GM21447 (cell line): ENCODE measurements around the gene MYLK.
"Not testable (repeated sequence)": the region's sequence is repeated elsewhere in the genome, so short reads cannot be mapped to it uniquely, and the experiment has no call there.

ENCODE experiments used
- ATAC-seq: cut with Tn5 transposase; IDR thresholded peaks from one replicate; pipeline ENCODE4 v1.9.1; 2021; ENCODE audit not compliant: unreplicated experiment

MYLK gene

DNA sequence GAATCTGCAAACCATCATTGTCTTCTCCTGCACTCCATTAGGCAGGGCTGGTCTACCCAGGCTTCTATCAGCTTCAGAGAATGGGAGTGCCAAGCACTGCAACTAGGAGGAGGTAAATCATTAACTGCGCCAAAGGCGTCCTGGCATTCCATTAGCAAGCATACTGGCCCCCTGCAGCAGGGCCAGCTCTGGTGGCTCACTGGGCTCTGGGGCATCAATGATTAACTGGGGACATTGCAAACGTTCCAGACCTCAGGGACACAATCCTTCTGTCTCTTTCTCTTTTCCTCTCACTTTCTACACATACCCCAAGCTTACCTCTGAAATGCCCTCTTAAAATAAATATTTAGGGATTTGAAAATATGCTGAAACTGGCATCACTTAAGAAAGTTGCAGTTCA is 129.0 kb downstream of the MYLK start:
- no peak for ATAC-seq

DNA sequence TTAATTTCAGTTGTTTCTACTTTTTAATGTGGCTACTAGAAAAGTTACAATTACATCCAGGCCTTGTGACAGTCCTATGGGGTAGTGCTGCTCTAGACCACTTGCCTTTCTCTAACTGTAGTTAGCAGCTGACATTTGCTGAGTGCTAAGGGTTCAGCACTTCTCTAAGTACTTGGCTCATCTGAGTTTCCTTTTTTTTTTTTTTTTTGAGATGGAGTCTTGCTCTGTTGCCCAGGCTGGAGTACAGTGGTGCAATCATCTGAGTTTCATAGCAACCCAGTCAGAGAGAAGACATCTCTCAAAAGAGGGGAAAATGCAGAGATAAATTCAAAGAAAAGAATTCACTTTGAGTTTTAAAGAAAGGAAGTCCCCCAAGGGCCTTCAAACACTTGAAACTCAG is 130.8 kb downstream of the MYLK start:
- no peak for ATAC-seq

DNA sequence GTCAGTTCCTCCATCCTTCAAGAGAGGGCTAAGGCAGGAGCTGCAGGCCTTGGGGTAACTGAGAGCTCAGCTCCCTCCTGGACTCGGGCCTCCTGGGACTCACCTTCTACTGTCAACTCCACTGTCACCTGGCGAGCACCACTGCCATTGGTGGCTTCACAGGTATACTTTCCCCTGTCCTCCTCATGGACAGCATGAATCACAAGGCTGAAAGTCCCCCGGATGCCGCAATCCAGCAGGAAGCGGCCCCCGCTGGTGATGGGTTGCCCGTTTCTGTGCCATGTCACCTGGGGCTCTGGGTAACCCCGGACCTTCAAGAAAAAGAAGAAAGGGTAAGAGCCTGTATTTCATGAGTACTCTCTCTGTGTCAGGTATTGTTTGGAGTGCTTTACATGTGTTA is 131.9 kb downstream of the MYLK start:
- ATAC-seq, result no peak

DNA sequence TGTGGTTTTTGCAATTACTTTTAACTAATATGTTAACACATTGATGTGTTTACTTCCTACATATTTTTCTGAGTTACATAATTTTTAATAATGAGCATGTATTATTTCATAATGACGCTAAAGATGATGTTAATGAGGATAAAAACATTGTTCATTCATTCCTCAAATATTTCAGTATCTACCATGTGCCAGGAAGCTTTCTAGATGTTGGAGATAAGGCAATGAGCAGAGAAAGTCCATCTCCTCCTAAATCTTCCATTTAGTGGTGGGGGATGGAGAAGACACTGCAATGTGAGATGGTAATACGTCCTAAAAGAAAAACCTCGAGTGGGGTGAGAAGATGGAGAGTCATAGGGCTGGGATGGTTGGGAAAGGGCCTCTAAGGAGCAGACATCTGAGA is 132.7 kb downstream of the MYLK start:
- ATAC-seq, result no peak

DNA sequence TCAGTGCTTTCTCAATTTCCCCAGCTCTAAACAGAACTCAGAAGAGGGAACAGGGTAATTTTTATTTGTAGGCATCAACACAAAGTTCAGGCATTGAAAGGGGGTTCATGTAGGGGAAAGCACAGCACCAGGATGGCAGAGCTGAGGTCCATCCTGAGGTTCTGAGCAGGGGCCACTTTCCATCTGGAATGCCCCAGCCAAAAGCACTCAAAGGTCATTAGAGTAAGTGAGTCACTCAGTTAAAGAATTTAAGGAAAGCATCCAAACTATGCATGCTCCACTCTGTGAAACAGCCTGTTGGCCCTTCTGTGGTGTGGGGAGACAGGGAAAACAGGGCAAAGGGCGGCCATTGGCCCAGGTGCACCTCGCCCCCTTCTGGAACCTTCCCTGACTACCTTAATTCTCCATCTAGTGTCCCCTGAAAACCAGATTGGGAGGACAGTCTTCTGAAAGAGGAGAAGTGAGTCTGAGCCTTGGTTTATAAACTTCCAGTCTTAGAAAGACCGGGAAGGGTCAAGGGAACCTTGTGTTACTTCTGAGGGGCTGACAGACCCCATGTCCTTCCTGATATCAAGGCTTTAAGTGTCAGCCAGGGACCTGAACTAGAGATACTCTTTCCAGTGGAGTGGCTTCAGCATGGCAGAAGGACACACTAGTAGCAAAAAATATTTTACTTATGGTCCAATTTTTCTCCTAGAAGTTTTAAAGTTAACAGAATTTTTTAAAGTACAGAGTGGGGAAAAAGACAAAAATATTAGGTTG is 133.3 kb downstream of the MYLK start:
- ATAC-seq, result no peak

DNA sequence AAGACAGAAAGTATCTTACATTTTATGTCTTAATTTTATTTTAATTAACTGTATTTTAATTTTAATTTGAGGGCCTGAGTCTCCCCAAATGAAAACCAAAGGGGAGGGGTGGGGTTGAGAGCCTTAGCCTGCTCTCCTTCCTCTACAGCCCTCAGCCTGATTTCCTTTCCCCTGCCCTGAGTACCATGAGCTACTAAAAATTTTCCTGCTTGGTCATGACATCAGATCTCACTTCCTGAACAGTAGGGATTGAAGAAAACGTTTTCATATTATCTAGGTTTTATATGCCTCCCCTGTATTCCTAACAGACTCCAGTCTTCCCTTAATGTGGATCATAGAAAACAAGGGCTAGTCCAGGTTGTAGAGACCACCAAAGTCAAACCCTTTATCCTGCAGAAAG is 133.9 kb downstream of the MYLK start:
- no peak for ATAC-seq

DNA sequence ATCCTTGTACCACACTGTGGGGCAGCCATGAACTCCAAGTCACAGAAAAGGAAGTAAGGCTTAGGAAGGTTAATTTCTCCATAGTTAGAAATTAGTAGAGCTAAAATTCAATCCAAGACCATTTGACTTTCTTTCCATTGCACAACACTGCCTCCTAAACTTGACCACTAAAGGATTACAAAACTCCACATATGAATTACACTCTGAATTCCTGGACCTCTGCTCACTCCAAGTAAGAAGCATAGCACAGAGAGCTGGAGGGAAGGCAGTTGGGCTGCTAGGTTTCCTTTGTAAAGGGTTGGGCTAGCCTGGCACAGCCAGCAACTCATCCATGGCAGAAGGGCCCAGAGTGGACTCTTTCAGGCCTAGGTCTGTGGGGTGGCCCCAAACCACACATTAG is 134.4 kb downstream of the MYLK start:
- no peak for ATAC-seq

DNA sequence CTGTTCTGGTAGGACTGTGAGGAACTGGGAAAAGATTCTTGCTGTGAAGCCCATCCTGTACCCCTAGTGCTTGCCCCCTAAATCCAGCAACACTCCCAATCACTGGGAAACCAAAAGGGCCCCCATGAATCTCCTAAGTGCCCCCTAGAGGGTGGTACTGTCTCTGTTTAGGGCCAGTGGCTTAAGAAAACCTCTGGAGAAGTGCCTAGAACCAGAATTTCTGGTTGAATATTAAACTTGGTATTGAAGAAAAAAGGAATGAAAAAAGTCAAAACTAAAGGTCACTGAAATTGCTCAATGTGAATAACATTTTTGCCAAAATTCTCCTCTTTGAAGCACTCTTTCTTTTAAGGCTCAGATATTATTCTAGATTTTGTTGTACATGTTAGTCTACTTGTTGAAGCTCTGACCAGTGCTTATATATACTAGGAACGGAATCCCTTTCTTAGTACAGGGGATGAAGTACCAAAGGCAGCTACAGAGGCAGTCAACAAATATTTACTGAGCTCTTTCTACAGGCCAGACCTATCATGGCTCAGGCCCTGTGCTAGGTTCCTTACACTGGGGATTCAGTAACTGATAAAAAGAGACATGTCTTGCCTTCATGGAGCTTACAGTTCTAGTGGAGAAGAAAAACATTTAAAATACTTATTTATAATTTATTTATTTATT is 138.8 kb downstream of the MYLK start:
- no peak for ATAC-seq

DNA sequence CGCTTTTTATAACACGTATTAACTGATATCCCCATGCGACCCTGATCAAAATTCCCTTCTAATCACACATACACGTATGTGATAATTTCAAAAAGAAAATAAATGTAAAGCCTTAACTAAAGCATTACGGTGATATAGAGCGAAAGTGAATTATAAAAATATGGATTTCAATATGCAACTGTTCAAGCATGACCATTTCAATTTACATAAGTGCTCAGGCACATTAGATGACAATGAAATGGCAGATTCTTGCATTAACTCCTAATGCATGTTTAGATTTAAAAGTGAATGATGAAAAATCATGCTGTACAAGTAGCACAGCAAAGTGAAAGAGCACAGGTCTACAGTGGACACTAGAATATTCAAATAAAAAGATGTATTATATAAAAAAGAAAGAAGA is 140.1 kb downstream of the MYLK start:
- ATAC-seq, result no peak

DNA sequence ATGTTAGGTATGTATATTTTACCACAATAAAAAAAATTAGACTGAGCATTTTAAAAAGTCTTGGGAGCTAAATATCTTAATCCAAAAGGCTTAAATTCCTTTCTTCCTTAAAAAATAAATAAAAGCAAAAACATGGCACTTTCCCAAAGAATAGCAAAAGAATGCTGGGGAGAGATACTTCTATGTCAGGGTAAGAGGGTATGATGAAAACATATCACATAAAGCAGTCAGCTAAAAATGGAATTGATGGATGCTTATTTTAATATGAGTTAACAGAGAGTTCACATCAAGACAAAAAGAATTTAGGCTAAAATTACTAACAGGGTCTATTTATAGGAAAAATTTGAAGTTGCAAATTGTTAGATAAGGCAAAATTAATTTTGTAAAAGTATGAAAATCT is 141.0 kb downstream of the MYLK start:
- no peak for ATAC-seq

DNA sequence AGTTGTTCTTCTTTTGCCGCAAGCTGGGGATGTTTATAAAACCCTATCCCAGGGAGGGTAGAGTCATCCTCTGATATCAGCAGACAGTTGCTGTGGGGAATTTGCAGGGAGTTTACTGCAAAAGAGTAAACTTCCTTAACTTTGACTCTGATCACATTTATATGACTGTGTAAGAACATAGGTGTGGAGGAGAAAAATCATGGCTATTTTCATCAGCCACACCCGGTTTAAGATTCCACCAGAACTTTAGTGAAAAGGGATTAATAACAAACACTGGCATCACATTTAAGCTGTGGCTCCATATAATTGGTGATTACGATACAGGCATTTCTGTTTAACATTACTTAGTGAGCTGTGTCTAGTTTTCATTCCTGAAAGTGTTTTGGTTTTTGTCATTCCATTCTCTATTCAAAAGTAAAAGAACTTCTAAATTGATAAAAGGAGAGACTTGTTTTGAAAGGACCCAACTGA is 143.1 kb downstream of the MYLK start:
- ATAC-seq, result no peak

DNA sequence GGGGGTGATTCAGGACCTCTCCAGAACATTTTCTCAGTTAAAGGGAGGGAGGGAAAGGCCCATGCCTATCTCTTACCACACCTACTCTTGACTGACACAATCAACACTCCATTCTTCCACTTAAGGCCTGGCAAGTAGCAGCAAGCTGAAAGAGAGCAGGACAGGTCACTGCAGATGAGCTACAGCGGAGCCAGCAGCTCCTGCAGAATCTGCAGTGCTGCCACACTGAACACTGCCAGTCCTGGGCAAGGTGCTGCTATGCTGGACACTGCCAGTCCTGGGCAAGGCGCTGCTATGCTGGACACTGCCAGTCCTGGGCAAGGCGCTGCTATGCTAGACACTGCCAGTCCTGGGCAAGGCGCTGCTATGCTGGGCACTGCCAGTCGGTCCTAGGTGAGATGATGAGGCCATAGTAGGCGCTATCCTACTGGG is 143.7 kb downstream of the MYLK start:
- no peak for ATAC-seq

DNA sequence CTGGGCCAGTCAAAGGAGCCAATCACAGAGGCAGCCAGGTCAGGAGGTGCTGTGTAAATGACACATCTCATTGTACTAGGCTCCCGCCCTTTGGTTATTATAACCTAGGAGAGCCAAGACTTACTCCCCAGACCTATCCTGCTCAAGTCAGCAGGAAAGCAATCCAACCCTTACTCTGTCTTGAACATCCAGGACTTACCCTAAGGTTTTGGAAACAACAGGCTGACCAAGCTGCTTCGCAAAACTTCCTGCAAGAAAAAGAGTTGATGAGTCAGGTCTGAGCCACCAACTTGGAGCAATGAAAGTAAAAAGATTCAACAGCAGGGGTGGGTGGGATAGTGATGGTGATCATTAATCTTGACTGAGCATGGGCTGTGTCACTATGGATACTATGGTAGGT is 144.4 kb downstream of the MYLK start:
- no peak for ATAC-seq

DNA sequence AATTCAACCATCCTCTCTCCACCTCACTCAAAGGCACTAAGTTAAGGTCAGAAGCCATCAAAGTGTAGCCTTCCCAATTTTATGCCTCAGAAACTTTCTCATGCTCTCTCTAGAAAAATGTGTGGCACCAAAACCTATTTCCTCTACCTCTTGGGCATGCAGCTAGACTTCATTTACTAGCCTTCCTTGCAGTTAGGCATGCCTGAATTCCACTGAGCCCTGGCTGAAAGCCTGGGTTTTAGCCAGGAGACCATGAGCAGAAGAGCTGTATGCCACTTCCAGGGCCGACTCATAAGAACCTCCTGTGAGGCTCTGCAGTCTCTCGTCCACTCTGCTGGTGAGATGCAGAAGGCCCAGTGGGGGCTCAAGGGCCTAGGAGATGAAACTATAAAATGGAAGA is 145.0 kb downstream of the MYLK start:
- no peak for ATAC-seq

DNA sequence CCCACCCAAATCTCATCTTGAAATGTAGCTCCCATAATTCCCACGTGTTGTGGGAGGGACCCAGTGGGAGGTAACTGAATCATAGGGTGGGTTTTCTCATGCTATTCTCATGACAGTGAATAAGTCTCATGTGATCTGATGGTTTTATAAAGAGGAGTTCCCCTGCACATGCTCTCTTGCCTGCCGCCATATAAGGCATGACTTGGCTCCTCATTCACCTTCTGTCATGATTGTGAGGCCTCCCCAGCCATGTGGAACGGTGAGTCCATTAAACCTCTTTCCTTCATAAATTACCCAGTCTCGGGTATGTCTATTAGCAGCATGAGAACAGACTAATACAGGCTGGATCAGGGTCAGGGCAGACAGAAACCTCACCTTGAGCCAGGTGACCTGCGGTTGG is 145.6 kb downstream of the MYLK start:
- ATAC-seq, result not testable (repeated sequence)

DNA sequence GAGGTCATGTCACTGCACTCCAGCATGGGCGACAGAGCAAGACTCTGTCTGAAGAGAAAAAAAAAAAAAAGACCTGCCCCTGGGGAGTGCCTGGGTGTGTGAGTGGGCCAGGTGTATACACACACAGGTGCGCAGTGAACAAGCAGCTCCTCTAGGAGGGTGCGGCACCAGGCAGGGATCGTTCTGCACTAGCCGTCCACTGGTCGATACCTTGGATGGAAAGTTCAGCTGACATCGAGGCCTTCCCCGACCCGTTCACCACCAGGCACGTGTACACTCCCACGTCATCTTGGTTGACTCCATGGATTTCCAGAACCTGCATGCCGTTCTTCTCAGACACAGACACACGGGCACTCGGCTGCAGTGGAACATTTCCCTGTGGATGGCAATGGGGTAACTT is 147.0 kb downstream of the MYLK start:
- ATAC-seq, result no peak

DNA sequence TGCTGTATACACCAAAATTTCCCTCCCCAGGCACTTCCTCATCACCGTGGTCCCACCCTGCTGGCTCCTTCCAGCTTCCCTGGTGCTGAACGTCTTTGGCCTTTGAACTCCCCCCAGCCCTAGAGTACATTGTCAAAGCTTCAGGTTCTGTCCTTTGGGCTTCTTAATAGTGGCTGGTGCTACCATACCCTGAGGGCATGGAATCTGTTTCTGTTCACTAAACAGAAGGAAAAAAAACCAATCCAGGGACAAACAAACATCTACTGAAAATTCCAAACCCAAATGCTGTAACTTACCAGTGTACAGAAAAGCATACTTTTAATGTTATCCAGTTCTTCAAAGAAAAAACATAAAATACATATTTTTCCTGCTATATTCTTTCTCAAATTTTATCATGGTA is 148.7 kb downstream of the MYLK start:
- no peak for ATAC-seq

DNA sequence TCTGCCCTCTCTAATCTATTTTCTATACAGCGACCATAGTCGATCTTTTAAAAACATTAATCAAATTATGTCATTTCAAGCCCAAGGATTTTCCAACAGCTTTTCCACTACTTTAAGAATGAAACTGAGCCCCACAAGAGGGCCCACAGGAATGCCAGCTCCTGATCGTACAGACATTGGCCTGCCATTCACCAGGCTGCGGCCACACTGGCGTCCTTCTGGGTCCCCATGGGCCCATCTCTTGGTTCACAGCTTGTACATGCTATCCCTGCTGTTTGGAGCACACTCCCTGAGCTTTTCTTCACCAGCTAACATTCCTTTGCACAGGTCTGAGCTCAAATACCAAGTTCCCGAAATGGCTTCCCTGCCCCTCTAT is 149.6 kb downstream of the MYLK start:
- ATAC-seq, result no peak

DNA sequence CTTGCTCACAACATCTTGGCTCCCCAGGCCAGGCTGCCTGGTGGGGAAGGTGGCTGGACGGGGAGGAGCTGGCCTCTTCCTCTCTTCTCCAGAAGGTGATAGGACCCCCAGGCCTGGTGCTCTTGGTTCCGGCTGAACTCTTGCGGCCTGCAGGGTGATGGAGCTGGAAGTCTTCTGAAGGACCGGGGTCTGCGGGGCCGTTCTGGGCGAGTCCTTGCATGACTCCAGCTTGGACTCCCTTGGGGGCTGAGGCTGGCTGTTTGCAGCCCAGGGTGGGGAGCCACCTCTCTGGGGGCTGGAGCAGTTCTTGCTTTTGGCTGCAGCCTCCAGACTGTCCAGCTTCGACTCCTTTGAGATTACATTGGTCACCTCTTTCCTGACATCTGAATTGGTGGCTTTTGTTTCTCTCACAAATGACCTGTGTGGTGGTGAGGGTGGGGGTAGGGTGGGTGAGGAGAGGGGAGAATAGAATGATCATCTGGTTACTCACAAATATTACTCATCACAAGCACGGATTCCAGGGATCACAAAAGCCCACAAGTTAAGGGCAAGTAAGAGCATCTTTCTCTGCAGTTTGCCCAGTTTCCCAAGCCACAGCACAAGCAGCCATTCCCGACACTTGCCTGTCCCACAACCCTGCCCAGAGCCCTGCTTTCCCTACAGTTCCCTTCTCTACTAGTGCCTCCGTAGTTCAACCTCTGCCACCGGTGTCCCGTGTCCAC is 150.2 kb downstream of the MYLK start:
- no peak for ATAC-seq

DNA sequence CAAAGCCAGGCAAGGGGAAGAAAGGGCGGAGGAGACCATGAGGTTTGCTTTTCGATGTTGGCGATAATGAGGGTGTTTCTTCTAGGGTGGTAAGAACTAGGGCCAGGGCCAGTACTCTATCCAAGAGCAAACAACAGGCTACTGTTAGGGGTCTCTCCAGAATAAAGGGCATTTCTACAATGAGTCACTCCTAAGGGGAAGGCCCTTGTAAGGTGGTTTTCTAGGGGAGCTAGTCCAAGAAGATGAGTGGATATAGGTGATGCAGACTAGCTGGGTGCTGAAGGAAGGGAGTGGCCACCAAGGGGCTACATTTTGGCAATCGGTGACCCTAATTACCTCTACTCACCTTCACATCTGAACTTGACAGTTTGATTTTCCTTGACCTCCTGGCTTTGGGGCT is 150.8 kb downstream of the MYLK start:
- no peak for ATAC-seq

DNA sequence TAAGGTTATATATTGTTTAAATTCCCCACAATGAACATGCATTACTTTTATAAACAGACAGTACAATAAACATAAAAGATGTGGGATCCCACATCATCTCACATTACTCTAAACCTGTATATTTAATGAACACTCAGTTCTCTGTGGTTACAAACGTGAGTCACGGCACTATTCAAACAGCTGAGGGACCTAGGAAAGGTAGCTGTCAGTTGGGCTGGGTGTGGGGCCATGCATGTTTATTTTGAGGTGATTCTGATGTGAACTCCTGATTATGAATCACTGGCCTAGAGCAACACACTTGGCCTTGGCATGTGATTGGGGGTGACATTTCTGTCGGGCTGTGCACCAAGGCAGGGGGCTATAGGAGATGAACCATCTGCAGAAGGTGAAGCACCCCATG is 151.7 kb downstream of the MYLK start:
- no peak for ATAC-seq

DNA sequence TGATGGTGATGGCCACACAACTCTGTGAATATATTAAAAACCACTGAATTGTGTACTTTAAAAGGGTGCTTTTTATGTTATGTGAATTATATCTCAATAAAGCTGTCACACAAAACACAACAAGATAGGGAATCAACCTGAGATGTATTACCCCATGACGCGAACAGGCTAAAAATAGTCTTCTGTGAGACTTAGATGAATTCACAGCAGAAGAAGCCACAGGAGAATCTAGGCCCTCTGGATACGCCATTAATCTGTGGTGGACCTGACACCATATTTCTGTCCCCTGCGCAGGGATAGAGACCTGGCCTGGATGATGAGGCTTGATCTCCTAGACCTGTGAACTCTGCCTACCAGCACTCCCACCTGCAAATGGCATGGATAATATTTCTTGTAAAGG is 153.3 kb downstream of the MYLK start:
- ATAC-seq, result no peak
